Left lung (tissue), 10 donors: ENCODE measurements around the gene CPAMD8. TPM values are rescaled to one million over a fixed set of nuclear protein-coding genes. Genes with fewer than 3 reads are reported as not detected.

ENCODE experiments used
- ATAC-seq: fragments of 200-7000 bp; cut with Tn5 transposase; one replicate; pipeline ENCODE4 v1.9.1; 2020; ENCODE audit warnings: moderate library complexity
- DNase-seq, 4 donors: peaks; one replicate each; pipeline ENCODE4 v3.0.0-alpha.2; 2013 to 2020
- H3K27ac ChIP-seq, 2 donors: fragments of 200-600 bp; sonication (generic) in 1 of 2; one replicate each; pipeline versions ENCODE4 v1.5.0 to v1.8.0; 2020 to 2021
- H3K27me3 ChIP-seq, 2 donors: fragments of 200-600 bp; sonication (generic) in 1 of 2; one replicate each; pipeline versions ENCODE4 v1.5.0 to v1.8.0; 2020 to 2021
- H3K36me3 ChIP-seq, 2 donors: fragments of 200-600 bp; sonication (generic) in 1 of 2; one replicate each; pipeline versions ENCODE4 v1.5.0 to v1.8.0; 2020 to 2021
- H3K4me1 ChIP-seq, 2 donors: fragments of 200-600 bp; one replicate each; pipeline ENCODE4 v1.8.0; 2021
- H3K4me3 ChIP-seq, 2 donors: fragments of 200-600 bp; sonication (generic) in 1 of 2; one replicate each; pipeline versions ENCODE4 v1.5.0 to v1.8.0; 2020 to 2021; ENCODE audit warnings: mild to moderate bottlenecking in 1 of 2
- H3K9me3 ChIP-seq, 2 donors: fragments of 200-600 bp; sonication (generic) in 1 of 2; one replicate each; pipeline versions ENCODE4 v1.5.0 to v1.8.0; 2020 to 2021
- CTCF ChIP-seq, 2 donors: fragments of 200-600 bp; sonication (generic) in 1 of 2; IDR thresholded peaks; one replicate each; pipeline versions ENCODE4 v1.5.0 to v1.8.0; 2021; ENCODE audit warnings: antibody characterized with exemption in 2 of 2
- intact Hi-C, 2 donors: fragments of 100-400 bp; cut with DNase I; formaldehyde crosslinking; loops; one replicate each; pipeline versions ENCODE4 v1.11.2 to v1.14.2; 2022
- polyA plus RNA-seq, 6 donors: library from polyadenylated mRNA; unstranded; fragments of 120-200 nt; gene quantifications; one replicate each; pipeline ENCODE4 v1.2.1, GENCODE V29; 2013; ENCODE audit not compliant: insufficient read length in 6 of 6
- total RNA-seq, 2 donors: library from RNA; stranded (reverse); fragmentation: NEBNext Ultra II Directional; extraction: Animal tissue kit (Norgen Biotek cat#: 25700); gene quantifications; one replicate each; pipeline ENCODE4 v1.2.1, GENCODE V29; 2021
- donor health status: DM: no; HTN: yes; CAD: no.
- donor health status: DM: no; HTN: no; CAD: no.

Gene CPAMD8
- total and polyA plus RNA-seq, 8 donors, result 13.1 to 79.9 (median 64.8) TPM

- intact Hi-C loops, result no loop called here
- no peak overlapping the region for H3K4me3 ChIP-seq
- no peaks in the 10 kb centered on the region for H3K9me3 ChIP-seq
- no peak for ATAC-seq
- peak in 1 of 4 donors; percentile 34 for DNase-seq
- peaks cover 0 to 3% of the 10 kb centered on the region in 2 donors for H3K36me3 ChIP-seq
- peaks cover 5 to 7% of the 10 kb centered on the region in 2 donors for H3K4me1 ChIP-seq
- H3K27ac ChIP-seq, result no peak overlapping the region
- no peak for TF ChIP-seq CTCF (IDR thresholded peaks at IDR 0.05)
- no peaks in the 10 kb centered on the region for H3K27me3 ChIP-seq
These were observed 17.1 kb upstream of the CPAMD8 start for GRCh38 chr19:17043744-17044143.

- Histone ChIP-seq H3K27me3 (no peaks in the 10 kb centered on the region), H3K4me1 (peaks cover 5 to 7% of the 10 kb centered on the region in 2 donors), H3K36me3 (no peaks in the 10 kb centered on the region), H3K9me3 (no peaks in the 10 kb centered on the region), H3K4me3 (no peak overlapping the region), H3K27ac (no peak overlapping the region)
- intact Hi-C loops, result no loop called here
- ATAC-seq (peak; percentile 49), DNase-seq (peak in 2 of 4 donors; percentile 27 to 66)
- no peak for TF ChIP-seq CTCF (IDR thresholded peaks at IDR 0.05)
These were observed 15.4 kb upstream of the CPAMD8 start for GRCh38 chr19:17041976-17042375.

GRCh38 chr19:17037966-17038500 is 11.4 kb upstream of the CPAMD8 start:
- Histone ChIP-seq H3K27ac (no peak overlapping the region), H3K27me3 (no peaks in the 10 kb centered on the region), H3K36me3 (no peaks in the 10 kb centered on the region), H3K9me3 (no peaks in the 10 kb centered on the region), H3K4me3 (no peak overlapping the region), H3K4me1 (peaks cover 5 to 7% of the 10 kb centered on the region in 2 donors)
- no peak for ATAC-seq
- intact Hi-C loops, result no loop called here
- no peak for TF ChIP-seq CTCF (IDR thresholded peaks at IDR 0.05)
- peak in 1 of 4 donors; percentile 72 for DNase-seq

- ATAC-seq, result no peak
- intact Hi-C loops, result no loop called here
These were observed 10.6 kb upstream of the CPAMD8 start for GRCh38 chr19:17037184-17037583.

GRCh38 chr19:17036640-17037039 is 10.0 kb upstream of the CPAMD8 start:
- peak in 1 of 4 donors; percentile 32 for DNase-seq
- Histone ChIP-seq H3K9me3 (no peaks in the 10 kb centered on the region), H3K27ac (no peak overlapping the region), H3K4me1 (no peaks in the 10 kb centered on the region), H3K36me3 (no peaks in the 10 kb centered on the region), H3K27me3 (no peaks in the 10 kb centered on the region), H3K4me3 (no peak overlapping the region)
- no peak for TF ChIP-seq CTCF (IDR thresholded peaks at IDR 0.05)
- ATAC-seq, result no peak
- intact Hi-C loops, result no loop called here

More at GRCh38 chr19:17037184-17037583, 10.6 kb upstream of the CPAMD8 start:
- Histone ChIP-seq H3K27me3 (no peaks in the 10 kb centered on the region), H3K4me3 (no peak overlapping the region), H3K4me1 (peaks cover 4 to 5% of the 10 kb centered on the region in 2 donors), H3K36me3 (no peaks in the 10 kb centered on the region), H3K27ac (no peak overlapping the region), H3K9me3 (no peaks in the 10 kb centered on the region)
- TF ChIP-seq CTCF (IDR thresholded peaks at IDR 0.05), result no peak
- DNase-seq, result peak in 1 of 4 donors; percentile 55
